ENCODE data around the gene SBF2. TPM values are rescaled to one million over a fixed set of nuclear protein-coding genes. Genes with fewer than 3 reads are reported as not detected.
A peak's percentile ranks its signal among the peaks of the same experiment; 100 is the strongest.

Gene SBF2
- total and polyA plus RNA-seq, 9 of the 15 experiments (the other 6 are each of a cell fraction or from before 2014, with no cell fraction given) = 0.80 to 9.5 (median 5.0) TPM

GRCh38 chr11:10294290-10294953 is 403 bp upstream of the SBF2 start:
- Histone ChIP-seq H3K27ac (ENCODE audit: extremely low read depth, low read depth, low read length) (peak overlapping the region; percentile 68; the same call in 2 of the 3 replicates), H3K4me2 (ENCODE audit: insufficient read depth, low read length) (peak overlapping the region; percentile 84), H3K4me1 (replicated peaks in 1 of 2; ENCODE audit: control insufficient read depth in 2 of 2, insufficient read depth in 2 of 2, low read length in 2 of 2) (peaks cover 10 to 20% of the 10 kb centered on the region in 2 experiments; a peak in 3 of 5 replicates), H3K9ac (ENCODE audit: insufficient read depth in 1 of 2, low read depth in 2 of 2, low read length in 2 of 2) (peak overlapping the region; percentile 64 to 93), H3K4me3 (peak overlapping the region; percentile 96), H3K79me2 (ENCODE audit: control insufficient read depth, insufficient read depth, low read length) (peaks cover 4% of the 10 kb centered on the region; the same call in 1 of the 3 replicates), H3K27me3 (ENCODE audit: control insufficient read depth in 2 of 2, insufficient read depth in 2 of 2, low read length in 2 of 2) (no peaks in the 10 kb centered on the region; a peak in 1 of 5 replicates), H4K20me1 (replicated peaks; ENCODE audit: control insufficient read depth, insufficient read depth, low read length) (no peaks in the 10 kb centered on the region), H3K9me1 (ENCODE audit: control insufficient read depth, insufficient read depth, low read length) (no peaks in the 10 kb centered on the region), H3K9me3 (replicated peaks; ENCODE audit: control insufficient read depth, insufficient read depth, low read depth, low read length) (no peaks in the 10 kb centered on the region), H3K36me3 (ENCODE audit: control insufficient read depth, insufficient read depth, low read length) (no peaks in the 10 kb centered on the region), H2AFZ (ENCODE audit: low read depth, low read length) (peak overlapping the region; percentile 99)
- CTCF ChIA-PET (ENCODE audit: low intra/inter-chr PET ratio) = interaction anchor here (0.7 kb wide), 1 partner anchor 443 kb away, joined by 4 read pairs; no protein-coding TSS in a partner anchor
- in situ Hi-C loops (cut with MboI) (loop anchor here (10.0 kb wide), 1 partner anchor 1930 kb away; no protein-coding TSS in a partner anchor), intact Hi-C loops (cut with micrococcal nuclease) (no loop called here)
- DNase-seq (ENCODE audit: extremely low read depth in 1 of 4, low spot score in 3 of 4) (peak in 1 of 4 experiments; percentile 11), ATAC-seq (no peak), FAIRE-seq (no peak)
- BruUV-seq (replicated peaks) = TSS peak; percentile 64
- POLR2A ChIA-PET = no interaction called here
- WGBS (ENCODE audit: insufficient coverage, low coverage, missing lambda C conversion rate) = 42% methylated on average over 32 of the region's 45 CpGs
- TF ChIP-seq KAT7 (CRISPR knock-in tag; IDR thresholded peaks at IDR 0.05; ENCODE audit: borderline replicate concordance) (0 out of 2 replicates have a peak, but pooled peaks have one; percentile 68), ZBTB7A (IDR thresholded peaks at IDR 0.05; ENCODE audit: borderline replicate concordance, control insufficient read depth, low read depth, low read length) (no peak), PHF8 (IDR thresholded peaks at IDR 0.05; ENCODE audit: borderline replicate concordance, low read length) (peak; percentile 42; the same call in 1 of the 2 replicates), CCNT2 (IDR thresholded peaks at IDR 0.05; ENCODE audit: borderline replicate concordance, extremely low read depth, insufficient read length, low read depth, low read length) (no peak), POLR2B (IDR thresholded peaks at IDR 0.05; ENCODE audit: low read depth, partially characterized antibody) (no peak), SRSF7 (optimal IDR thresholded peaks at IDR 0.05; ENCODE audit: low read depth, low read length) (no peak), PML (IDR thresholded peaks at IDR 0.05; ENCODE audit: low read length) (no peak), RB1 (IDR thresholded peaks at IDR 0.05; ENCODE audit: low read depth) (no peak), CBX2 (IDR thresholded peaks at IDR 0.05; ENCODE audit: insufficient read depth, low read length, poor library complexity, severe bottlenecking) (no peak), MGA (IDR thresholded peaks at IDR 0.05) (peak; percentile 40)
